Keratinocyte (primary cell): Measurements from ENCODE around the gene ERCC6.

Source experiments
- EZH2 ChIP-seq: IDR thresholded peaks from one replicate; pipeline ENCODE4 v1.6.1; 2012; ENCODE audit warnings: inconsistent platforms, mild to moderate bottlenecking, low read length, moderate library complexity
- TF ChIP-seq, protein P1 (sequence below), 3 experiments: IDR thresholded peaks in 1 of 3; conservative IDR thresholded peaks in 1 of 3; optimal IDR thresholded peaks in 1 of 3; 2 replicates in 2 of 3; 3 replicates in 1 of 3; pipeline versions ENCODE3 to v1.5.1; 2011; ENCODE audit warnings: low read length in 3 of 3, mild to moderate bottlenecking in 3 of 3, moderate library complexity in 2 of 3, control low read depth in 1 of 3, inconsistent platforms in 1 of 3; ENCODE audit not compliant: insufficient read depth in 2 of 3; ENCODE audit errors: extremely low read depth in 1 of 3

DNA sequence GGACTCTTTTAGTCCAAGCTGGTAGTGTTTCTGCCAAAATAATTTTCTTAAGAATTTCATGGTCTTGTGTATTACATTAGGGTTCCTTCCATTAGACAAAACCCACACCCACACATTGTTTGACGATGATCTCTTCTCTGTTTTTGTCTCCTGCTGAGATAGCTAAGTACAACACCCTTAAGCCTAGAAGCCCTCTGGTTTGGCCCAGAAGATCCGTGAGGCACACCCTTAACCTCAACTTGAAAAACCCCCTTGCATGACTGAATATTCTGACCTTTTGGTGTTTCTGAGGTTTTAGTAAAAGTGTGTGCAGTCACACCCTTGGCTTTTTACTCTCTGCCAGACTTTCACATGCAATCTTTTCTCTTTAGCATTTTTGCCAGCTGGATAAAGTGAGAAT, 29.3 kb upstream of the ERCC6 start:
- TF ChIP-seq, protein P1, sequence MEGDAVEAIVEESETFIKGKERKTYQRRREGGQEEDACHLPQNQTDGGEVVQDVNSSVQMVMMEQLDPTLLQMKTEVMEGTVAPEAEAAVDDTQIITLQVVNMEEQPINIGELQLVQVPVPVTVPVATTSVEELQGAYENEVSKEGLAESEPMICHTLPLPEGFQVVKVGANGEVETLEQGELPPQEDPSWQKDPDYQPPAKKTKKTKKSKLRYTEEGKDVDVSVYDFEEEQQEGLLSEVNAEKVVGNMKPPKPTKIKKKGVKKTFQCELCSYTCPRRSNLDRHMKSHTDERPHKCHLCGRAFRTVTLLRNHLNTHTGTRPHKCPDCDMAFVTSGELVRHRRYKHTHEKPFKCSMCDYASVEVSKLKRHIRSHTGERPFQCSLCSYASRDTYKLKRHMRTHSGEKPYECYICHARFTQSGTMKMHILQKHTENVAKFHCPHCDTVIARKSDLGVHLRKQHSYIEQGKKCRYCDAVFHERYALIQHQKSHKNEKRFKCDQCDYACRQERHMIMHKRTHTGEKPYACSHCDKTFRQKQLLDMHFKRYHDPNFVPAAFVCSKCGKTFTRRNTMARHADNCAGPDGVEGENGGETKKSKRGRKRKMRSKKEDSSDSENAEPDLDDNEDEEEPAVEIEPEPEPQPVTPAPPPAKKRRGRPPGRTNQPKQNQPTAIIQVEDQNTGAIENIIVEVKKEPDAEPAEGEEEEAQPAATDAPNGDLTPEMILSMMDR (optimal IDR thresholded peaks at IDR 0.05 in 1 of 3, IDR thresholded peaks at IDR 0.05 in 1 of 3, conservative IDR thresholded peaks at IDR 0.05 in 1 of 3; ENCODE audit: extremely low read depth in 1 of 3, insufficient read depth in 2 of 3, low read length in 3 of 3), result no peak
- TF ChIP-seq EZH2, result no peak
